CD1c-positive myeloid dendritic cell (primary cell): ENCODE data around the gene SKIDA1.

Experiments used
- DNase-seq: peaks from one replicate; pipeline ENCODE4 v3.0.0-alpha.2; 2016; ENCODE audit errors: extremely low spot score

Gene SKIDA1

DNA sequence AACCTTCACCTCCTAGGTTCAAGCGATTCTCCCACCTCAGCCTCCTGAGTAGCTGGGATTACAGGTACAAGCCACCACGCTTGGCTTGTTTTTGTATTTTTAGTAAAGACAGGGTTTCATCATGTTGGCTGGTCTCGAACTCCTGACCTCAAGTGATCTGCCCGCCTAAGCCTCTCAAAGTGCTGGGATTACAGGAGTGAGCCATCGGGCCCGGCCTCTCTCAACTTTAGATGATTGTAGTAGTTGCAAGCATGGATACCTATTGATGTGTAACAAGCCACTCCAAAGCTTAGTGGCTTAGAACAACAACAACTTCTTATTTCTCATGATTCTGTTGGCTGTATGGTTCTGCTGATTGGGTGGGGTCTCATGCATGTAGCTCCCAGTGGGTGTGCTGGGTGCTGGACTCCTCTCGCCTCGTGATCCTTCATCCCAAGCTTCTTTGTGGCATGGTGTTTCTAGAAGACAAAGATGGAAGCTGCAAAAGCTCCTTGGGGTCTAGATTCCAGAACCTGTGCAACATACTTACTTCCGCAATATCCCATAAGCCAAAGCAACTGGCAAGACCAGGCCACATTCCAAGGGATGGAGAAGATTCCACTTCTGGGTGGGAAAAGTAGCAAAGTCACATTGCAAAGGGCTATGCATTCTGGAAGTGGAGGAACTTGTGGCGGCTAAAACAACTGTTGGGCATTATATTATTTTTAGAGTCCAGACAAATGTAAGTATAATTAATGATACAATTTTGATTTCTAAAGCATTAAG lies 37.9 kb downstream of the SKIDA1 start:
- no peak for DNase-seq

DNA sequence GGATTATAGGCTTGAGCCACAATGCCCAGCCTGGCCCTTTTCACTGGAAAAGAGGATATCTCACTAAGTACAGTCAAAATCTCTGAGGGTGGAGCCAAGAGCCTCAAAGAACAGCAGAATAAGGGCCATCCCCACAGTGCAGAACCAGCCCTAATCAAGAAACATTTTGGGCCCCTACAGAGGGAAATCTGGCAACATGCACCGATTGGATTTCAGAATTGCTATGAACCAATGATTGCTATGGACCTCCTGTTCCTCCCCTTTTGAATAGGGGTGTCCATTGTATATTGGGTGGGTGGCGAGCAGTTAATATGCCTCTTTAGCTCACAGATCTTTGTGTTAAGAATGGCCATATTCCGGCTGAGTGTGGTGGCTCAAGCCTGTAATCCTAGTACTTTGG lies 42.7 kb downstream of the SKIDA1 start:
- no peak for DNase-seq

DNA sequence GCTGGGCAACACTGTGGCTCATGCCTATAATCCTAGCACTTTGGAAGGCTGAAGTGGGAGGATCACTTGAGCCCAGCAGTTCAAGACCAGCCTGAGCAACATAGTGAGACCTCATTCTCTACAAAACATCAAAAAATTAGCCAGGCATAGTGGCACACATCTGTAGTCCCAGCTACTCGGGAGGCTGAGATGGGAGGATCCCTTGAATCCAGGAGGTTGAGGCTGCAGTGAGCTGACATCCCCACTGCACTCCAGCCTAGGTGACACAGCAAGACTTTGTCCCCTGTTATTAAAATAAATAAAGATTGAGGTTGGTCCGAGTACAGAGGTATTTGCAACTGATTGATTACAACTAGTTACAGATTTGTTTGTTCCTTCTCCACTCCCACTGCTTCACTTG lies 44.1 kb downstream of the SKIDA1 start:
- DNase-seq = no peak

- no peak for DNase-seq
Observed at GRCh38 chr10:21479570-21480315, 45.7 kb downstream of the SKIDA1 start.

DNA sequence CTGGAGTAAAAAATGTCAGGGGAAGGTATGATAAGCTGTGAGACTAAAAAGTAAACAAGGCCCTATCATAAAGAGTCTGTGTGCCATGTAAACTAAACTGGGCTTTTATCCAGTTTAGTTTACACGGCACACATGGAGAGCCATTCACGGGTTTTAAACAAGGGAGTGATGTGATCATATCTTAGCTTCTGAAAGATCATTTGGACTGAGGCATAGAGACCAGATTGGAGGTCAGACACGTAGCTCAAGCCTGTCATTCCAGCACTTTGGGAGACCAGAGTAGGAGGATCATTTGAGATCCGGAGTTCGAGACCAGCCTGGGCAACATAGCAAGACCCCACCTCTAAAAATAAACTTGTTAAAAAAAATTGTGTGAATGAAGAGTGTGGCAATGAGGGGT lies 50.1 kb downstream of the SKIDA1 start:
- no peak for DNase-seq

GRCh38 chr10:21473541-21473940 lies 51.9 kb downstream of the SKIDA1 start:
- DNase-seq = no peak

DNA sequence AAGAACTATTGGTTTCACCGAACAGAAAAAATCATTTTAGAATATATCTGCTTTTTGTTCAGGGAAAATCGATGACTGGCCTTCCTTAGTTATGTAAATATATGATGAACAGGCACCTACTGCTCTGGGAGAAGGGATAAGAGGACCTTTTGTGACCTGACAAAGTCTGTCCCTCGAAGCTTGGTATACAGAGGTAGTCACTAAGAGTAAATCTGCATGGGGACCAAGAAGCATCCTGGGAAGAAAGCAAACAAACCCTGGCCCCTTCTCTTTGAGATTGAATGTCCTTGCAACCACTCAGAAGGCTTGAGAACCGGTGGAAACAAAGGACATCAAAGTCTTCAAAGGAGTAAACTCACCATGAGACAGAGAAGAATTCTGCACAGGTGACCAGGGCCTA lies 52.3 kb downstream of the SKIDA1 start:
- DNase-seq = no peak

DNA sequence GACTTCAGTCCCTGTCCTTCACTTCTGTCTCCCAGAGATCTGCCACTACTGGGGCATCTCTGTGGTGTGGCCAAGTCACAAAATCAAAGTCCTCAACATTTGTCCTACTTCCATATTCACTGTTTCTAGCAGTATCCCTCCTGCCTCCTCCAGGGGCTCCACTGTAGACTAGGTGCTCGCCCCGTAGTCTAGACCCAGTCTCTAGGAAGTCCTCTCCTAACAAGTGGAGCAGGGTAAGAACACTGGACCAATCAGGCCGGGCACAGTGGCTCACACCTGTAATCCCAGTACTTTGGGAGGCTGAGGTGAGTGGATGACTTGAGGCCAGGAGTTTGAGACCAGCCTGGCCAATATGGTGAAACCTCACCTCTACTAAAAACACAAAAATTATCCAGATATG lies 57.4 kb downstream of the SKIDA1 start:
- no peak for DNase-seq

DNA sequence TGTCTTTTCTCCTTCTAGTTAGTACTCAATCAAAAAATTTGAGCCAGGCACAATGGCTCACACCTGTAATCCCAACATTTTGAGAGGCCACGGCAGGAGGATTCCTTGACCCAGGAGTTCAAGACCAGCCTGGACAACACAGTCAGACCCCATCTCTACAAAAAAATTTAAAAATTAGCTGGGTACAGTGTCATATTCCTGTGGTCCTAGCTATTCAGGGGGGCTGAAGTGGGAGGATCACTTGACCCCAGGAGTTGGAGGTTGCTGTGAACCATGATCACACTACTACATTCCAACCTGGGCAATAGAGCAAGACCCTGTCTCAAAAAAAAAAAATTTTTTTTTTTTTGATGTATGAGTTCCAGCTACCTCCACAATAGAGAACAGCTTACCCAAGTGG lies 57.8 kb downstream of the SKIDA1 start:
- DNase-seq = no peak

- DNase-seq = no peak
Observed at GRCh38 chr10:21464134-21464533, 61.3 kb downstream of the SKIDA1 start.
